ENCODE results near the gene JAZF1.

DNA sequence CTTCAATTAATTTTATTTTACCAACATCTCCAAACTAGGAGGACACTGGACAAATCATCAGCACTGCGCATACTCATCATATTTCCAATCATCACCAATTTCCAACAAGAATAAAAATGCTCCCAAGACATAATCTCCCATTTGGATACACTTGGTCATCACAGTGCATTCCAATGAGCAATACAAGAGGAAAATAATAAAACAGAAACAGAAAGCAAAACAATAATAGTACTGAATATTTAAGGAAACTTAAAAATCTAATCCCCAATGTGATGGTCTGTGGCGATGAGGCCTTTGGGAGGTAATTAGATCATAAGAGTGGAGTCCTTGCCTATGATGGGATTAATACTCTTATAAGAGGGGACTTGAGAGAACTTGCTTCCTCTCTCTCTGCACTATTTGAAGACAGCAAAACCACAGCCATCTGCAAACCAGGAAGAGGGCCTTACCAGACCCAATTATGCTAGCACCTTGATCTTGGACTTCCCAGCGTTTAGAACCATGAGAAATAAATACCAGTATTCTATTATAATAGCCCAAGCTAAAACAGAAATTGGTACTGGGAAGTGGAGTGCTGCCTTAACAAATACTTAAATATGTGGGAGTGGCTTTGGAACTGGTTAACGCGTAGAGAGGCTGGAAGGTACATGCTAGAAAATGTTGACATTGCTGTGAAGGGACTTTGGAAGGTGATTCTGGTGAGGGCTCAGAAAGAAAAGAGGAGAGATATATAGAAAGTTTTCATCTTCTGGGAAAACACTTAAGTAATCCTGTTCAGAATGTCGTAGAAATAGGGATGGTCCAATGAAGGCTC lies 91.5 kb downstream of the JAZF1 start:
- TF ChIP-seq EZH2 (IDR thresholded peaks at IDR 0.05; ENCODE audit: borderline replicate concordance) (no peak), CTCF (IDR thresholded peaks at IDR 0.05; ENCODE audit: poor library complexity) (no peak), EZH2phosphoT487 (IDR thresholded peaks at IDR 0.05; ENCODE audit: low read depth, severe bottlenecking, unreplicated experiment) (no peak)

Measured in hepatocyte (in vitro differentiated cells).